ENCODE data around the gene ANKRD12. TPM values are rescaled to one million over a fixed set of nuclear protein-coding genes. Genes with fewer than 3 reads are reported as not detected.

Gene ANKRD12
- total and polyA plus RNA-seq, 2 of the 4 experiments (the other 2 are of a cell fraction) = 2.6 to 12.9 TPM

GRCh38 chr18:9278028-9278427 lies 141.4 kb downstream of the ANKRD12 start:
- dilution Hi-C loops (cut with HindIII; ENCODE audit: low sequenced_read_pairs, unreplicated experiment) (no loop called here), intact Hi-C loops (cut with micrococcal nuclease) (no loop called here), in situ Hi-C loops (cut with MboI; ENCODE audit: low sequenced_read_pairs) (no loop called here)
- no peaks in the 10 kb centered on the region for H3K9me3 ChIP-seq (ENCODE audit: control insufficient read depth, insufficient read depth, low read length)
- no peak for ATAC-seq (ENCODE audit: low read depth)
- no peak overlapping the region for H3K27ac ChIP-seq (ENCODE audit: insufficient read depth, low read length)
- H3K79me1 ChIP-seq (ENCODE audit: low read depth in 1 of 2, low read length in 2 of 2) = peaks cover 8% of the 10 kb centered on the region in 2 experiments
- no peak overlapping the region for H4K5ac ChIP-seq (ENCODE audit: low read depth, low read length)
- H4K91ac ChIP-seq (ENCODE audit: insufficient read depth, low read depth, low read length) = no peak overlapping the region
- no peak overlapping the region for H3K23ac ChIP-seq (ENCODE audit: low read depth, low read length)
- 0 out of 2 replicates have a peak, but pooled peaks cover 4% of the 10 kb centered on the region for H3K9me1 ChIP-seq (ENCODE audit: insufficient read depth, low read length)
- H2AK5ac ChIP-seq (ENCODE audit: low read depth, low read length) = no peak overlapping the region
- BruUV-seq (replicated peaks) = no TSS peak
- no peak overlapping the region for H2BK120ac ChIP-seq (ENCODE audit: low read depth, low read length)
- no peak overlapping the region for H2BK15ac ChIP-seq (ENCODE audit: low read depth, low read length)
- TF ChIP-seq BHLHE40 (IDR thresholded peaks at IDR 0.05; ENCODE audit: low read depth, low read length) = no peak
- no peak for TF ChIP-seq SMC3 (IDR thresholded peaks at IDR 0.05; ENCODE audit: low read depth, low read length)
- WGBS, 2 experiments (ENCODE audit: extremely low coverage in 2 of 2, insufficient read length in 1 of 2) = no CpG with 5 or more reads among the region's 1 CpG
- no peak overlapping the region for H2AFZ ChIP-seq (replicated peaks; ENCODE audit: low read length, poor library complexity)
- no peak for DNase-seq
- H4K20me1 ChIP-seq (ENCODE audit: insufficient read depth, low read length) = no peaks in the 10 kb centered on the region
- no peak overlapping the region for H3K4me3 ChIP-seq (ENCODE audit: insufficient read depth, low read depth, low read length)
- no peak overlapping the region for H3K9ac ChIP-seq (ENCODE audit: low read depth, low read length)
- no peak overlapping the region for H2BK5ac ChIP-seq (ENCODE audit: low read depth, low read length, poor library complexity, severe bottlenecking)
- POLR2A ChIA-PET (ENCODE audit: unreplicated experiment) = no interaction called here
- no peak overlapping the region for H3K14ac ChIP-seq (replicated peaks; ENCODE audit: low read depth, low read length)
- no peaks in the 10 kb centered on the region for H3K27me3 ChIP-seq (ENCODE audit: control insufficient read depth, insufficient read depth, low read length)
- no peak overlapping the region for H3K56ac ChIP-seq (ENCODE audit: extremely low read depth, insufficient read depth, low read length)
- H3K4me2 ChIP-seq (ENCODE audit: low read depth, low read length) = no peak overlapping the region
- H3K36me3 ChIP-seq (ENCODE audit: control insufficient read depth, insufficient read depth, low read length) = peaks cover 16% of the 10 kb centered on the region
- H4K8ac ChIP-seq (ENCODE audit: low read depth in 2 of 2, low read length in 2 of 2) = no peak overlapping the region
- H3K18ac ChIP-seq (ENCODE audit: low read depth, low read length) = no peak overlapping the region
- CTCF ChIA-PET = no interaction called here
- no peak overlapping the region for H3K4ac ChIP-seq (ENCODE audit: low read depth, low read length)
- H3K4me1 ChIP-seq (ENCODE audit: control insufficient read depth, insufficient read depth, low read length) = no peaks in the 10 kb centered on the region
- H2BK20ac ChIP-seq (ENCODE audit: low read depth, low read length) = no peak overlapping the region
- no peak overlapping the region for H2AK9ac ChIP-seq (replicated peaks; ENCODE audit: low read depth, low read length, poor library complexity)
